GM12878 (cell line): ENCODE measurements around the gene ASH1L. TPM values are rescaled to one million over a fixed set of nuclear protein-coding genes. Genes with fewer than 3 reads are reported as not detected.

Experiments
- ATAC-seq: fragments of 200-7000 bp; cut with Tn5 transposase; 3 replicates; pipeline ENCODE4 v1.9.1; 2020; ENCODE audit warnings: mild to moderate bottlenecking, moderate library complexity
- BruUV-seq: library from RNA; stranded (reverse); fragments of 400-500 nt; replicated peaks from 2 replicates; lab custom pipeline; 2021; lab: Mats Ljungman, UMichigan
- CTCF ChIA-PET: fragments of 300-600 bp; sonication (Branson Sonifier 250); formaldehyde crosslinking; extraction: SDS; loops from one replicate; lab custom pipeline; 2021; ENCODE audit warnings: inconsistent platforms; lab: Yijun Ruan, JAX
- POLR2A ChIA-PET: fragments of 350-600 bp; formaldehyde crosslinking; extraction: SDS; loops from one replicate; lab custom pipeline; 2021; ENCODE audit warnings: inconsistent platforms; lab: Charles Lee
- RAD21 ChIA-PET: fragments of 300-600 bp; sonication (Branson Sonifier 250); formaldehyde crosslinking; loops from one replicate; lab custom pipeline; 2023; ENCODE audit warnings: antibody characterized with exemption; ENCODE audit not compliant: unreplicated experiment; lab: Charles Lee
- SMC1A ChIA-PET: fragments of 300-600 bp; sonication (Branson Sonifier 250); formaldehyde crosslinking; loops from one replicate; lab custom pipeline; 2023; ENCODE audit not compliant: unreplicated experiment, uncharacterized antibody; lab: Charles Lee
- DNase-seq: peaks from one replicate; pipeline ENCODE4 v3.0.0-alpha.2; 2011; ENCODE audit warnings: low read depth, low spot score
- FAIRE-seq: peaks from 3 replicates; lab custom pipeline; 2011; peaks lifted over from hg19 to GRCh38; lab: Jason Lieb, UNC
- H2AFZ ChIP-seq: 2 replicates; pipeline ENCODE4 v1.6.0; 2011; ENCODE audit warnings: low read depth, low read length, control low read depth; ENCODE audit not compliant: control insufficient read depth
- H3K27ac ChIP-seq: 2 replicates; pipeline ENCODE4 v1.5.1; 2011; ENCODE audit warnings: control low read depth; ENCODE audit not compliant: control insufficient read depth, insufficient read depth
- H3K27me3 ChIP-seq, 2 experiments: replicated peaks in 1 of 2; 2 replicates each; pipeline versions ENCODE4 v1.6.0 to v1.6.1; 2011; ENCODE audit warnings: low read length in 1 of 2; ENCODE audit not compliant: control insufficient read depth in 2 of 2, insufficient read depth in 2 of 2
- H3K36me3 ChIP-seq, 2 experiments: 2 replicates each; pipeline ENCODE4 v1.5.1; 2011; ENCODE audit warnings: low read length in 1 of 2; ENCODE audit not compliant: control insufficient read depth in 2 of 2, insufficient read depth in 2 of 2
- H3K4me1 ChIP-seq: 2 replicates; pipeline ENCODE4 v1.6.1; 2011; ENCODE audit warnings: mild to moderate bottlenecking, low read length, moderate library complexity, mixed read lengths; ENCODE audit not compliant: control insufficient read depth, insufficient read depth
- H3K4me2 ChIP-seq: 2 replicates; pipeline ENCODE4 v1.6.0; 2011; ENCODE audit warnings: control low read depth; ENCODE audit not compliant: control insufficient read depth, insufficient read depth
- H3K4me3 ChIP-seq: fragments of 200-600 bp; sonication (generic); 2 replicates; pipeline ENCODE4 v1.5.1; 2016
- H3K79me2 ChIP-seq: 2 replicates; pipeline ENCODE4 v1.6.0; 2011; ENCODE audit warnings: low read length; ENCODE audit not compliant: control insufficient read depth, insufficient read depth
- H3K9ac ChIP-seq: 2 replicates; pipeline ENCODE4 v1.8.0; 2011; ENCODE audit warnings: low read length, control low read depth, mixed read lengths; ENCODE audit not compliant: control insufficient read depth, insufficient read depth
- H3K9me3 ChIP-seq: replicated peaks from 3 replicates; pipeline ENCODE4 v1.5.1; 2011; ENCODE audit warnings: mild to moderate bottlenecking, low read length; ENCODE audit not compliant: control insufficient read depth, insufficient read depth
- H4K20me1 ChIP-seq: 2 replicates; pipeline ENCODE4 v1.6.0; 2011; ENCODE audit not compliant: control insufficient read depth, insufficient read depth
- CBX3 ChIP-seq: fragments of 200-600 bp; sonication (generic); IDR thresholded peaks from 2 replicates; pipeline ENCODE4 v1.6.1; 2016; ENCODE audit warnings: low read depth, borderline replicate concordance
- EED ChIP-seq: sonication (generic); IDR thresholded peaks from 2 replicates; pipeline ENCODE4 v1.6.1; 2016; ENCODE audit warnings: antibody characterized with exemption, low read depth
- EP300 ChIP-seq, 2 experiments: fragments of 150-350 bp in 1 of 2; IDR thresholded peaks; 2 replicates each; pipeline ENCODE4 v1.6.1; 2011 to 2012; ENCODE audit warnings: low read depth in 2 of 2, low read length in 2 of 2, borderline replicate concordance in 1 of 2, improper control_type of control experiment in 1 of 2, inconsistent platforms in 1 of 2; ENCODE audit not compliant: control insufficient read depth in 1 of 2
- HDGF ChIP-seq: fragments of 450-650 bp; IDR thresholded peaks from 2 replicates; pipeline ENCODE4 v1.6.1; 2016; ENCODE audit warnings: antibody characterized with exemption
- IRF4 ChIP-seq: IDR thresholded peaks from 2 replicates; pipeline ENCODE4 v1.6.1; 2011; ENCODE audit warnings: low read depth, low read length
- KDM1A ChIP-seq: fragments of 200-600 bp; sonication (generic); IDR thresholded peaks from 2 replicates; pipeline ENCODE4 v1.6.1; 2016; ENCODE audit warnings: borderline replicate concordance
- MTA2 ChIP-seq: fragments of 450-650 bp; IDR thresholded peaks from 2 replicates; pipeline ENCODE4 v1.6.1; 2016; ENCODE audit warnings: low read depth, mild to moderate bottlenecking, moderate library complexity
- MYB ChIP-seq: fragments of 150-350 bp; IDR thresholded peaks from 2 replicates; pipeline ENCODE4 v1.6.1; 2014; ENCODE audit warnings: mild to moderate bottlenecking, low read depth, low read length, borderline replicate concordance
- MYC ChIP-seq: IDR thresholded peaks from 2 replicates; pipeline ENCODE4 v1.6.1; 2011; ENCODE audit warnings: mild to moderate bottlenecking, low read length, moderate library complexity, inconsistent platforms; ENCODE audit not compliant: insufficient read depth, insufficient replicate concordance, insufficient read length, severe bottlenecking
- NFXL1 ChIP-seq: fragments of 450-650 bp; IDR thresholded peaks from 2 replicates; pipeline ENCODE4 v1.6.1; 2017; ENCODE audit warnings: antibody characterized with exemption, mild to moderate bottlenecking, borderline replicate concordance
- PAX5 ChIP-seq: IDR thresholded peaks from 2 replicates; pipeline ENCODE4 v1.6.1; 2011; ENCODE audit warnings: low read depth, low read length, borderline replicate concordance
- POLR2A ChIP-seq: IDR thresholded peaks from 2 replicates; pipeline ENCODE4 v1.6.1; 2011; ENCODE audit warnings: low read depth, mild to moderate bottlenecking, low read length
- SIN3A ChIP-seq: IDR thresholded peaks from 2 replicates; pipeline ENCODE4 v1.6.1; 2012; ENCODE audit warnings: low read depth, low read length, improper control_type of control experiment
- SIX5 ChIP-seq: IDR thresholded peaks from 2 replicates; pipeline ENCODE4 v1.6.1; 2011; ENCODE audit warnings: mild to moderate bottlenecking, low read depth, low read length, moderate library complexity; ENCODE audit not compliant: severe bottlenecking
- SPI1 ChIP-seq: IDR thresholded peaks from 2 replicates; pipeline ENCODE4 v1.6.1; 2011; ENCODE audit warnings: low read depth, mild to moderate bottlenecking, low read length, moderate library complexity, borderline replicate concordance; ENCODE audit not compliant: insufficient read depth
- SUZ12 ChIP-seq: fragments of 200-600 bp; sonication (generic); IDR thresholded peaks from one replicate; pipeline ENCODE4 v1.6.1; 2018; ENCODE audit warnings: antibody characterized with exemption, mild to moderate bottlenecking; ENCODE audit not compliant: unreplicated experiment
- TARDBP ChIP-seq: IDR thresholded peaks from 2 replicates; pipeline ENCODE4 v1.6.1; 2016; ENCODE audit warnings: borderline replicate concordance
- ZBED1 ChIP-seq: IDR thresholded peaks from 2 replicates; pipeline ENCODE4 v1.6.1; 2016; ENCODE audit warnings: borderline replicate concordance
- WGBS: methylation state at CpG from one replicate; pipeline ENCODE4 v1.1.6; 2016; ENCODE audit warnings: low lambda C conversion rate; ENCODE audit not compliant: insufficient replicate concordance, insufficient coverage; ENCODE audit errors: missing lambda C conversion rate; 5-methylcytosine and 5-hydroxymethylcytosine counted together
- in situ Hi-C: fragments of 300-500 bp; cut with MboI; formaldehyde crosslinking; loops from 9 replicates; pipeline ENCODE4 v1.14.3; 2018; ENCODE audit warnings: mixed read lengths
- intact Hi-C: fragments of 100-400 bp; cut with micrococcal nuclease; formaldehyde crosslinking; loops from one replicate; pipeline ENCODE4 v1.14.2; 2022; ENCODE audit not compliant: unreplicated experiment
- polyA plus RNA-seq, 11 experiments: library from polyadenylated mRNA; depleted of rRNA in 4 of 11; unstranded in 6 of 11; stranded (reverse) in 5 of 11; fragments of >200 nt; fragmentation: Nextera tagmentation in 4 of 11; fragmentation: Illumina TruSeq in 1 of 11; extraction: Ambion mirVana in 4 of 11; extraction: Trizol in 1 of 11; gene quantifications; 1 replicate in 1 of 11; 2 replicates in 10 of 11; pipeline versions ENCODE4 v1.2.1 to v1.2.3, GENCODE V29; 2011 to 2016; ENCODE audit warnings: inconsistent platforms in 2 of 11, missing spikeins in 2 of 11, low read depth in 1 of 11
- total RNA-seq, 4 experiments: library from RNA; depleted of rRNA in 3 of 4; stranded (reverse); fragments of >200 nt in 3 of 4; fragmentation: Illumina TruSeq in 1 of 4; extraction: Trizol in 1 of 4; gene quantifications; 2 replicates each; pipeline versions ENCODE4 v1.2.1 to v1.2.3, GENCODE V29; 2013 to 2021
- TF ChIP-seq, protein P1 (sequence below): IDR thresholded peaks from 2 replicates; pipeline ENCODE4 v1.6.1; 2011; ENCODE audit warnings: borderline replicate concordance, low read depth, mild to moderate bottlenecking, moderate library complexity, mixed read lengths, low read length; ENCODE audit not compliant: insufficient read depth; ENCODE audit errors: extremely low read length
- TF ChIP-seq, protein P2 (sequence below): fragments of 450-650 bp; IDR thresholded peaks from 2 replicates; pipeline ENCODE4 v1.6.1; 2017; ENCODE audit warnings: mild to moderate bottlenecking, moderate library complexity

The ASH1L gene
- total and polyA plus RNA-seq, 10 of the 15 experiments (the other 5 are each of a cell fraction or from before 2014, with no cell fraction given) = 1.7 to 23.9 (median 16.6) TPM

DNA sequence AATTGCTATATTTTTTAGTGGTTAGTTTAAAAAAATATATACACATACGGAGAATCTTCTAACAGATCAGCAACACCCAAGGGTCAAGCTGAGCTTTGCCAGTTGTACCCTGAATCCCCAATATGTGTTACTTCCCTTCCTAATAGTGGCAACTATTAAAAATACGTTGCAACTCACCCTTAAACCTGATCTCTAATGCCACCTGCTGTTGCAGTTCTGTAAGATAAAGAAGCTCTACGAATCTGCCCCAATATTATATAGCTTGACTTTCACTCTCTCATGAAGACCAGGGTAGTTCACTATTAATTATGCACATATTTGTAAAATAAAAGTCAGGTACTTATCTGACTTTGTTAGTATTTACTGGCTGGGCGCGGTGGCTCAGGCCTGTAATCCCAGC lies 58.4 kb downstream of the ASH1L start:
- intact Hi-C loops = loop anchor here (2.0 kb wide), 1 partner anchor 253 kb away; no protein-coding TSS in a partner anchor
- no peak for FAIRE-seq
- no peak for TF ChIP-seq KDM1A
- TF ChIP-seq IRF4 = no peak
- no peak for TF ChIP-seq TARDBP
- TF ChIP-seq MTA2 = no peak
- TF ChIP-seq NFXL1 = no peak
- no peak for TF ChIP-seq PAX5
- no peak for TF ChIP-seq MYC
- TF ChIP-seq CBX3 = no peak
- no peak for TF ChIP-seq ZBED1
- TF ChIP-seq, protein P1, sequence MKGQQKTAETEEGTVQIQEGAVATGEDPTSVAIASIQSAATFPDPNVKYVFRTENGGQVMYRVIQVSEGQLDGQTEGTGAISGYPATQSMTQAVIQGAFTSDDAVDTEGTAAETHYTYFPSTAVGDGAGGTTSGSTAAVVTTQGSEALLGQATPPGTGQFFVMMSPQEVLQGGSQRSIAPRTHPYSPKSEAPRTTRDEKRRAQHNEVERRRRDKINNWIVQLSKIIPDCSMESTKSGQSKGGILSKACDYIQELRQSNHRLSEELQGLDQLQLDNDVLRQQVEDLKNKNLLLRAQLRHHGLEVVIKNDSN = no peak
- TF ChIP-seq HDGF = no peak
- no peak for TF ChIP-seq POLR2A
- TF ChIP-seq, protein P2, sequence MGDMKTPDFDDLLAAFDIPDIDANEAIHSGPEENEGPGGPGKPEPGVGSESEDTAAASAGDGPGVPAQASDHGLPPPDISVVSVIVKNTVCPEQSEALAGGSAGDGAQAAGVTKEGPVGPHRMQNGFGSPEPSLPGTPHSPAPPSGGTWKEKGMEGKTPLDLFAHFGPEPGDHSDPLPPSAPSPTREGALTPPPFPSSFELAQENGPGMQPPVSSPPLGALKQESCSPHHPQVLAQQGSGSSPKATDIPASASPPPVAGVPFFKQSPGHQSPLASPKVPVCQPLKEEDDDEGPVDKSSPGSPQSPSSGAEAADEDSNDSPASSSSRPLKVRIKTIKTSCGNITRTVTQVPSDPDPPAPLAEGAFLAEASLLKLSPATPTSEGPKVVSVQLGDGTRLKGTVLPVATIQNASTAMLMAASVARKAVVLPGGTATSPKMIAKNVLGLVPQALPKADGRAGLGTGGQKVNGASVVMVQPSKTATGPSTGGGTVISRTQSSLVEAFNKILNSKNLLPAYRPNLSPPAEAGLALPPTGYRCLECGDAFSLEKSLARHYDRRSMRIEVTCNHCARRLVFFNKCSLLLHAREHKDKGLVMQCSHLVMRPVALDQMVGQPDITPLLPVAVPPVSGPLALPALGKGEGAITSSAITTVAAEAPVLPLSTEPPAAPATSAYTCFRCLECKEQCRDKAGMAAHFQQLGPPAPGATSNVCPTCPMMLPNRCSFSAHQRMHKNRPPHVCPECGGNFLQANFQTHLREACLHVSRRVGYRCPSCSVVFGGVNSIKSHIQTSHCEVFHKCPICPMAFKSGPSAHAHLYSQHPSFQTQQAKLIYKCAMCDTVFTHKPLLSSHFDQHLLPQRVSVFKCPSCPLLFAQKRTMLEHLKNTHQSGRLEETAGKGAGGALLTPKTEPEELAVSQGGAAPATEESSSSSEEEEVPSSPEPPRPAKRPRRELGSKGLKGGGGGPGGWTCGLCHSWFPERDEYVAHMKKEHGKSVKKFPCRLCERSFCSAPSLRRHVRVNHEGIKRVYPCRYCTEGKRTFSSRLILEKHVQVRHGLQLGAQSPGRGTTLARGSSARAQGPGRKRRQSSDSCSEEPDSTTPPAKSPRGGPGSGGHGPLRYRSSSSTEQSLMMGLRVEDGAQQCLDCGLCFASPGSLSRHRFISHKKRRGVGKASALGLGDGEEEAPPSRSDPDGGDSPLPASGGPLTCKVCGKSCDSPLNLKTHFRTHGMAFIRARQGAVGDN = no peak
- TF ChIP-seq SUZ12 = no peak
- TF ChIP-seq MYB = no peak
- TF ChIP-seq SPI1 = 0 out of 2 replicates have a peak, but pooled peaks have one; percentile 4
- TF ChIP-seq EP300 (IDR thresholded peaks at IDR 0.05; ENCODE audit: borderline replicate concordance in 1 of 2, control insufficient read depth in 1 of 2, low read depth in 2 of 2, low read length in 2 of 2) = no peak
- TF ChIP-seq EED = no peak
- TF ChIP-seq SIN3A = no peak
- TF ChIP-seq SIX5 = no peak

More for the DNA sequence above, 58.4 kb downstream of the ASH1L start:
- CTCF ChIA-PET = interaction anchor here (0.6 to 6.2 kb wide), 32 partner anchors 8 to 382 kb away, joined by 3 to 48 read pairs (median 4); partner anchors contain the start of gene KRTCAP2
- no peaks in the 10 kb centered on the region for H3K27me3 ChIP-seq
- peak overlapping the region; percentile 38; the same call in 1 of the 2 replicates for H3K27ac ChIP-seq
- H4K20me1 ChIP-seq = no peaks in the 10 kb centered on the region
- H3K36me3 ChIP-seq = peaks cover 2% of the 10 kb centered on the region in 2 experiments; a peak in 2 of 4 replicates
- RAD21 ChIA-PET = interaction anchor here (0.5 to 3.3 kb wide), 16 partner anchors 8 to 297 kb away, joined by 3 to 33 read pairs (median 5); partner anchors contain the start of gene CLK2
- H3K79me2 ChIP-seq = peaks cover 86% of the 10 kb centered on the region
- POLR2A ChIA-PET = interaction anchor here (0.5 to 1.1 kb wide), 9 partner anchors 25 to 379 kb away, joined by 3 to 7 read pairs (median 4); no protein-coding TSS in a partner anchor
- DNase-seq (no peak), ATAC-seq (peak; percentile 80)
- no peak overlapping the region for H3K4me2 ChIP-seq
- H3K9ac ChIP-seq = no peak overlapping the region
- no peaks in the 10 kb centered on the region for H3K9me3 ChIP-seq
- no TSS peak for BruUV-seq
- no peak overlapping the region for H3K4me3 ChIP-seq
- SMC1A ChIA-PET = interaction anchor here (0.6 to 2.3 kb wide), 28 partner anchors 9 to 253 kb away, joined by 3 to 14 read pairs (median 4); partner anchors contain the start of gene ASH1L
- no peak overlapping the region for H2AFZ ChIP-seq
- peaks cover 27% of the 10 kb centered on the region for H3K4me1 ChIP-seq
- WGBS = 39% methylated on average over 5 of the region's 5 CpGs
- in situ Hi-C loops = no loop called here
